ENCODE results near the gene NTNG1.

DNA sequence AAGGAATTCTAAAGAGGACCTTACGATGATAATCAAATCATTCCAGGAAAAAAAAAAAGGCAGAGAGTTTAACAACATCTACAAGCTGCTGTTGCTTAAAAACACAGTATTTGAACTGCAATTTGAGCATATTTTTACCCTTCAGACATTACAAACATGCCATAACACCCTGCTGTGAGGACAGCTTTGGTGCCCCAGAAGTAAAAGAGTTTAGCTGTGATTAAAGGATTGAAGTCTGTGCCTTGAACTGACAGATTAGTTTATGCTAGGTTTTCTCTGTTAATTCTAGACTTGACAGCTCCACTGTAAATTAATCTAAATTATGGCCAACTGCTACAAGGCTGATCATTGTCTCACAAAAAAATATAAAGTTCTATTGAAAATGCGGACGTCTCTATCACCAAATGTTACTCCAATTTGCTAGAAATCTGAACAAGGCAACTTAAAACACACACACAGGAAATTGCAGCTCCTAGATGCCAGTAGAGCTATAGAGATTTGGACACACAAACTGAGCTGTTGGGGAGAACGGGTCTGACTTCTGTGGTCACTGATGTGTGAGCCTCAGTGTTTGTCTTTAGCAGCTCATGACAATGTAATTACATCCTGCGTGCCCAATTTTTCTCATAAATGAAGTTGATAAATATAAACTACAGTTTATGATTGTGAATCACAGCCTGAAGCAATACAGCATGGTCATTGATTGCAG lies 217.9 kb downstream of the NTNG1 start:
- TF ChIP-seq CTCF (IDR thresholded peaks at IDR 0.05) (no peak), POLR2A (IDR thresholded peaks at IDR 0.05) (no peak)
